ENCODE measurements around the gene PMFBP1.

DNA sequence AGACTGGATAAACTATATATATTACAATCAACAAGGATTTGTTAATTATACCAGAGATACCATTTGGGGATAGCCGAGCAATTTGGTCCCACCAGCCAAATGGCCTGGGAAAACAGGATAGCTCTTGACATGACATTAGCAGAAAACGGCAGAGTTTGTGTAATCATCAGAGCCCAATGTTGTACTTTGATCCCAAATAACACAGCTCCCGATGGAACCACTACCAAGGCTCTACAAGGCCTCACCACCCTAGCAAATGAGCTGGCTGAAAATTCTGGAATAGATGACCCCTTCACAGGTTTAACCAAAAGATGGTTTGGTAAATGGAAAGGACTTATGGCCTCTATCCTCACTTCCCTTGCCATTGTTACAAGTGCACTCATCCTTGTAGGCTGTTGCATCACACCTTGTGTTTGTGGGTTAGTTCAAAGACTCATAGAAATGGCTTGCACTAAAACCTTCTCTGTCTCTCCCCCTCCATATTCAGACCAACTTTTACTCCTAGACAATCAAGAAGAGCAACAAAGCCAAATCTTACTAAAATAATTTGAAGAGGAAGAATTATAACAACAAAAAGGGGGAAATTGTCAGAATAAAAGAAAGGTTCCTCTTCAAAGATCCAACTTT, 88.1 kb downstream of the PMFBP1 start:
- TF ChIP-seq, protein P1, sequence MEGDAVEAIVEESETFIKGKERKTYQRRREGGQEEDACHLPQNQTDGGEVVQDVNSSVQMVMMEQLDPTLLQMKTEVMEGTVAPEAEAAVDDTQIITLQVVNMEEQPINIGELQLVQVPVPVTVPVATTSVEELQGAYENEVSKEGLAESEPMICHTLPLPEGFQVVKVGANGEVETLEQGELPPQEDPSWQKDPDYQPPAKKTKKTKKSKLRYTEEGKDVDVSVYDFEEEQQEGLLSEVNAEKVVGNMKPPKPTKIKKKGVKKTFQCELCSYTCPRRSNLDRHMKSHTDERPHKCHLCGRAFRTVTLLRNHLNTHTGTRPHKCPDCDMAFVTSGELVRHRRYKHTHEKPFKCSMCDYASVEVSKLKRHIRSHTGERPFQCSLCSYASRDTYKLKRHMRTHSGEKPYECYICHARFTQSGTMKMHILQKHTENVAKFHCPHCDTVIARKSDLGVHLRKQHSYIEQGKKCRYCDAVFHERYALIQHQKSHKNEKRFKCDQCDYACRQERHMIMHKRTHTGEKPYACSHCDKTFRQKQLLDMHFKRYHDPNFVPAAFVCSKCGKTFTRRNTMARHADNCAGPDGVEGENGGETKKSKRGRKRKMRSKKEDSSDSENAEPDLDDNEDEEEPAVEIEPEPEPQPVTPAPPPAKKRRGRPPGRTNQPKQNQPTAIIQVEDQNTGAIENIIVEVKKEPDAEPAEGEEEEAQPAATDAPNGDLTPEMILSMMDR (conservative IDR thresholded peaks at IDR 0.05; ENCODE audit: low read depth, low read length) = no peak
- TF ChIP-seq, protein P2, sequence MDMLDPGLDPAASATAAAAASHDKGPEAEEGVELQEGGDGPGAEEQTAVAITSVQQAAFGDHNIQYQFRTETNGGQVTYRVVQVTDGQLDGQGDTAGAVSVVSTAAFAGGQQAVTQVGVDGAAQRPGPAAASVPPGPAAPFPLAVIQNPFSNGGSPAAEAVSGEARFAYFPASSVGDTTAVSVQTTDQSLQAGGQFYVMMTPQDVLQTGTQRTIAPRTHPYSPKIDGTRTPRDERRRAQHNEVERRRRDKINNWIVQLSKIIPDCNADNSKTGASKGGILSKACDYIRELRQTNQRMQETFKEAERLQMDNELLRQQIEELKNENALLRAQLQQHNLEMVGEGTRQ (IDR thresholded peaks at IDR 0.05; ENCODE audit: low read depth, low read length) = no peak
- TF ChIP-seq POLR2A (IDR thresholded peaks at IDR 0.05; ENCODE audit: low read depth, low read length) (no peak), RAD21 (IDR thresholded peaks at IDR 0.05; ENCODE audit: low read length) (no peak), MAZ (IDR thresholded peaks at IDR 0.05; ENCODE audit: borderline replicate concordance, low read depth, low read length) (no peak), MXI1 (IDR thresholded peaks at IDR 0.05; ENCODE audit: borderline replicate concordance, low read depth, low read length) (no peak), CEBPB (IDR thresholded peaks at IDR 0.05; ENCODE audit: low read depth, low read length) (no peak), SMC3 (IDR thresholded peaks at IDR 0.05; ENCODE audit: low read depth, low read length) (no peak), CHD1 (IDR thresholded peaks at IDR 0.05; ENCODE audit: low read depth, low read length) (no peak), MAFK (IDR thresholded peaks at IDR 0.05; ENCODE audit: low read depth, low read length) (no peak)

Data from IMR-90 (cell line).